ENCODE measurements around the gene KHK.

KHK gene

GRCh38 chr2:27082773-27083409 lies 3.7 kb upstream of the KHK start:
- H3K36me3 ChIP-seq (ENCODE audit: control insufficient read depth, insufficient read depth, low read length): no peaks in the 10 kb centered on the region
- 93 to 95% methylated on average over 21 to 27 of the region's 27 CpGs for WGBS, 2 experiments (ENCODE audit: insufficient coverage in 2 of 2)
- H3K27ac ChIP-seq (ENCODE audit: low read depth, low read length, severe bottlenecking): no peak overlapping the region
- no peaks in the 10 kb centered on the region for H3K9me3 ChIP-seq (ENCODE audit: control insufficient read depth, low read length)
- peaks cover 11% of the 10 kb centered on the region for H3K4me1 ChIP-seq (ENCODE audit: control insufficient read depth, insufficient read depth, low read length, poor library complexity, severe bottlenecking)
- no peak overlapping the region for H3K4me3 ChIP-seq (ENCODE audit: extremely low read depth, insufficient read depth, low read length, poor library complexity, severe bottlenecking)

- WGBS, 2 experiments (ENCODE audit: insufficient coverage in 2 of 2): 94 to 96% methylated on average over 11 to 20 of the region's 20 CpGs
- Histone ChIP-seq H3K4me3 (ENCODE audit: extremely low read depth, insufficient read depth, low read length, poor library complexity, severe bottlenecking) (no peak overlapping the region), H3K36me3 (ENCODE audit: control insufficient read depth, insufficient read depth, low read length) (no peaks in the 10 kb centered on the region), H3K4me1 (ENCODE audit: control insufficient read depth, insufficient read depth, low read length, poor library complexity, severe bottlenecking) (peaks cover 11% of the 10 kb centered on the region), H3K9me3 (ENCODE audit: control insufficient read depth, low read length) (no peaks in the 10 kb centered on the region), H3K27ac (ENCODE audit: low read depth, low read length, severe bottlenecking) (no peak overlapping the region)
These were observed 2.9 kb upstream of the KHK start for GRCh38 chr2:27083410-27084296.

- Histone ChIP-seq H3K36me3 (ENCODE audit: control insufficient read depth, insufficient read depth, low read length) (no peaks in the 10 kb centered on the region), H3K4me3 (ENCODE audit: extremely low read depth, insufficient read depth, low read length, poor library complexity, severe bottlenecking) (no peak overlapping the region), H3K4me1 (ENCODE audit: control insufficient read depth, insufficient read depth, low read length, poor library complexity, severe bottlenecking) (peaks cover 11% of the 10 kb centered on the region), H3K9me3 (ENCODE audit: control insufficient read depth, low read length) (no peaks in the 10 kb centered on the region), H3K27ac (ENCODE audit: low read depth, low read length, severe bottlenecking) (no peak overlapping the region)
- WGBS, 2 experiments (ENCODE audit: insufficient coverage in 2 of 2): 92% methylated on average over 3 to 4 of the region's 6 CpGs
These were observed 2.1 kb upstream of the KHK start for GRCh38 chr2:27084297-27085061.

DNA sequence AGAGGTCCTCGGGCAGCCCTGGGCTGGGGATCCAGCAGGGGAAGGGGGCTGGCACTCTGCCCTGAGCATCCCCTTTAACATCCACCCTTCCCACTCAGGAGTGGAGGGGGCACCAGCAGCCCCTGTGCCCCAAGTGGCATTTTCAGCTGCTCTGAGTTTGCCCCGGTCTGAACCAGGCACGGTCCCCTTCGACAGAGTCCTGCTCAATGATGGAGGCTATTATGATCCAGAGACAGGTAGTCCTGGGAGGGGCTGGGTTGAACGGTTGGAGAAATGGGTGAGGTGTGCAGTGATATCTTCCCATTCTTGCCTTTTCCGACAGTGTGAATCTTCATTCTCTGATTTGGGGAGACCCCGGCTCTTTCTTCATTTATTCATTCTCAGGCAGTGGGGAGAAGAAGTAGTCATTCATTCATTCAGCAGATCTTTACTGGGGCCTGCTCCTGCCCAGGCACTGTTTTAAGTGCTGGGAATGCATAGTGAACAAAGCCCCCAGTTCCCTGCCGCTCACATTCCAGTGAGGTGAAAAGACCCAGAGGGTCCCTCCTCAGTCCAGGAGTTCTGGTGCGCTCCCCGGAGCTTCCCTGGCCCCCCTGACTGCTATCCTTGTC lies 1.4 kb upstream of the KHK start:
- 53 to 55% methylated on average over 5 to 7 of the region's 10 CpGs for WGBS, 2 experiments (ENCODE audit: insufficient coverage in 2 of 2)
- no peak overlapping the region for H3K27ac ChIP-seq (ENCODE audit: low read depth, low read length, severe bottlenecking)
- no peaks in the 10 kb centered on the region for H3K36me3 ChIP-seq (ENCODE audit: control insufficient read depth, insufficient read depth, low read length)
- H3K4me3 ChIP-seq (ENCODE audit: extremely low read depth, insufficient read depth, low read length, poor library complexity, severe bottlenecking): peak overlapping the region; percentile 66
- no peaks in the 10 kb centered on the region for H3K9me3 ChIP-seq (ENCODE audit: control insufficient read depth, low read length)
- H3K4me1 ChIP-seq (ENCODE audit: control insufficient read depth, insufficient read depth, low read length, poor library complexity, severe bottlenecking): peaks cover 11% of the 10 kb centered on the region

GRCh38 chr2:27085673-27086089 lies 891 bp upstream of the KHK start:
- WGBS, 2 experiments (ENCODE audit: insufficient coverage in 2 of 2): 2 to 6% methylated on average over 32 to 38 of the region's 38 CpGs
- H3K9me3 ChIP-seq (ENCODE audit: control insufficient read depth, low read length): no peaks in the 10 kb centered on the region
- peak overlapping the region; percentile 81 for H3K27ac ChIP-seq (ENCODE audit: low read depth, low read length, severe bottlenecking)
- H3K36me3 ChIP-seq (ENCODE audit: control insufficient read depth, insufficient read depth, low read length): no peaks in the 10 kb centered on the region
- H3K4me1 ChIP-seq (ENCODE audit: control insufficient read depth, insufficient read depth, low read length, poor library complexity, severe bottlenecking): peaks cover 11% of the 10 kb centered on the region
- peak overlapping the region; percentile 66 for H3K4me3 ChIP-seq (ENCODE audit: extremely low read depth, insufficient read depth, low read length, poor library complexity, severe bottlenecking)

GRCh38 chr2:27086090-27086723 lies 365 bp upstream of the KHK start:
- 0% methylated on average over 45 to 66 of the region's 81 CpGs for WGBS, 2 experiments (ENCODE audit: insufficient coverage in 2 of 2)
- Histone ChIP-seq H3K4me3 (ENCODE audit: extremely low read depth, insufficient read depth, low read length, poor library complexity, severe bottlenecking) (peak overlapping the region; percentile 66), H3K27ac (ENCODE audit: low read depth, low read length, severe bottlenecking) (peak overlapping the region; percentile 81)

DNA sequence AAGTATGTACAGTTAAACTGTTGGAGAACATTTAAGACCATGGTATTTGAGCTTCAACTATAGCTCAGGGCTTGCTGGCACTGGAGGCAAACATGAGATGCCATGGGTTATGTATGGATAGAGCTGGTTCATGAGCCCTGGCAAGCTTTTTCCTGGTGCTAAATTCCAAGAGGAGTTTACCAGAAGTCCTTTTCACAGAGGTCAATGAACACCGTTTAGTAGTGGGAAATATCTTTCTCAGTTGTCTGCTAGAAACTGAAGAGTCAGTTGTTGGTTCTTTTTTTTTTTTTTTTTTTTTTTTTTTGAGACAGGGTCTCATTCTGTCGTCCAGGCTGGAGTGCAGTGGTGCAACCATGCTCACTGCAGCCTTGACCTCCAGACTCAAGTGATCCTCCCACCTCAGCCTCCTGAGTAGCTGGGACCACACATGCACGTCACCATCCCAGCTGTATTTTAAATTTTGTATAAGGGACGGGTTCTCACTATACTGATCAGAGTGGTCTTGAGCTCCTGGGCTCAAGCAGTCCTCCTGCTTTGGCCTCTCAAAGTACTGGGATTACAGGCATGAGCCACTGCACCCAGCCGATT lies 1.3 kb downstream of the KHK start:
- Histone ChIP-seq H3K27ac (ENCODE audit: low read depth, low read length, severe bottlenecking) (no peak overlapping the region), H3K4me3 (ENCODE audit: extremely low read depth, insufficient read depth, low read length, poor library complexity, severe bottlenecking) (no peak overlapping the region), H3K9me3 (ENCODE audit: control insufficient read depth, low read length) (no peaks in the 10 kb centered on the region), H3K4me1 (ENCODE audit: control insufficient read depth, insufficient read depth, low read length, poor library complexity, severe bottlenecking) (peaks cover 17% of the 10 kb centered on the region), H3K36me3 (ENCODE audit: control insufficient read depth, insufficient read depth, low read length) (no peaks in the 10 kb centered on the region)
- 90 to 100% methylated on average over 3 of the region's 5 CpGs for WGBS, 2 experiments (ENCODE audit: insufficient coverage in 2 of 2)

More at GRCh38 chr2:27086090-27086723, 365 bp upstream of the KHK start:
- Histone ChIP-seq H3K36me3 (ENCODE audit: control insufficient read depth, insufficient read depth, low read length) (no peaks in the 10 kb centered on the region), H3K4me1 (ENCODE audit: control insufficient read depth, insufficient read depth, low read length, poor library complexity, severe bottlenecking) (peaks cover 11% of the 10 kb centered on the region), H3K9me3 (ENCODE audit: control insufficient read depth, low read length) (no peaks in the 10 kb centered on the region)

DNA sequence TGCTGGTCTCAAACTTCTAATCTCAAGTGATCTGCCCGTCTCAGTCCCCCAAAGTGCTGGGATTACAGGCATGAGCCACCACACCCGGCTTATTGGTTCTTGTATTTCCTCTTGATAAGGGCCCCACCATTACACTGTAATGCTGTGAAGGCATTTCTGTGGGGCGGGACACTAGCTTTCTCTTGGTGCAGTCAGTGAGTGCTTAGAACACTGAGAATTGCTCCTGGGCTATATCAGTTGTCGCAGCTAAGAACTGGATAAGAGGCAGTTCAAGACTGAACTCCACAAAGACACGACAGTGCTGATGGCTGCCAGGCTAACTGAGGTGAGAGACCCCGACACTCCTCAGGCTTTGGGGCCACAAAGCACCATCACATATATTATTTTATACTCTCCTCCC lies 2.1 kb downstream of the KHK start:
- peaks cover 21% of the 10 kb centered on the region for H3K4me1 ChIP-seq (ENCODE audit: control insufficient read depth, insufficient read depth, low read length, poor library complexity, severe bottlenecking)
- H3K36me3 ChIP-seq (ENCODE audit: control insufficient read depth, insufficient read depth, low read length): no peaks in the 10 kb centered on the region
- no peak overlapping the region for H3K4me3 ChIP-seq (ENCODE audit: extremely low read depth, insufficient read depth, low read length, poor library complexity, severe bottlenecking)
- H3K27ac ChIP-seq (ENCODE audit: low read depth, low read length, severe bottlenecking): no peak overlapping the region
- no peaks in the 10 kb centered on the region for H3K9me3 ChIP-seq (ENCODE audit: control insufficient read depth, low read length)
- 91% methylated on average over 5 of the region's 6 CpGs for WGBS, 2 experiments (ENCODE audit: insufficient coverage in 2 of 2)

GRCh38 chr2:27089111-27089954 lies 2.8 kb downstream of the KHK start:
- 92% methylated on average over 13 of the region's 14 CpGs for WGBS, 2 experiments (ENCODE audit: insufficient coverage in 2 of 2)
- Histone ChIP-seq H3K36me3 (ENCODE audit: control insufficient read depth, insufficient read depth, low read length) (no peaks in the 10 kb centered on the region), H3K4me1 (ENCODE audit: control insufficient read depth, insufficient read depth, low read length, poor library complexity, severe bottlenecking) (peaks cover 15% of the 10 kb centered on the region), H3K27ac (ENCODE audit: low read depth, low read length, severe bottlenecking) (no peak overlapping the region), H3K9me3 (ENCODE audit: control insufficient read depth, low read length) (no peaks in the 10 kb centered on the region), H3K4me3 (ENCODE audit: extremely low read depth, insufficient read depth, low read length, poor library complexity, severe bottlenecking) (no peak overlapping the region)
